Esophagus muscularis mucosa (tissue), 4 donors: ENCODE measurements around the gene STAT1.

Source experiments
- EP300 ChIP-seq: sonication (generic); formaldehyde crosslinking; IDR thresholded peaks from one replicate; pipeline ENCODE4 v1.6.1; 2017; ENCODE audit warnings: antibody characterized with exemption
- POLR2A ChIP-seq: fragments of 450-650 bp; IDR thresholded peaks from one replicate; pipeline ENCODE4 v1.6.1; 2017; ENCODE audit warnings: antibody characterized with exemption, moderate library complexity, mild to moderate bottlenecking, low read depth
- POLR2AphosphoS5 ChIP-seq, 2 donors: sonication (generic); formaldehyde crosslinking; IDR thresholded peaks; one replicate each; pipeline ENCODE4 v1.6.1; 2017; ENCODE audit warnings: antibody characterized with exemption in 2 of 2
- TF ChIP-seq, protein P1 (sequence below), 3 experiments: fragments of 200-600 bp in 2 of 3; fragments of 450-650 bp in 1 of 3; sonication (generic) in 2 of 3; IDR thresholded peaks; one replicate each; pipeline ENCODE4 v1.5.1; 2017 to 2019; ENCODE audit warnings: antibody characterized with exemption in 3 of 3, mild to moderate bottlenecking in 2 of 3, moderate library complexity in 1 of 3

GRCh38 chr2:191048073-191048472 is 34.1 kb upstream of the STAT1 start:
- TF ChIP-seq, protein P1, sequence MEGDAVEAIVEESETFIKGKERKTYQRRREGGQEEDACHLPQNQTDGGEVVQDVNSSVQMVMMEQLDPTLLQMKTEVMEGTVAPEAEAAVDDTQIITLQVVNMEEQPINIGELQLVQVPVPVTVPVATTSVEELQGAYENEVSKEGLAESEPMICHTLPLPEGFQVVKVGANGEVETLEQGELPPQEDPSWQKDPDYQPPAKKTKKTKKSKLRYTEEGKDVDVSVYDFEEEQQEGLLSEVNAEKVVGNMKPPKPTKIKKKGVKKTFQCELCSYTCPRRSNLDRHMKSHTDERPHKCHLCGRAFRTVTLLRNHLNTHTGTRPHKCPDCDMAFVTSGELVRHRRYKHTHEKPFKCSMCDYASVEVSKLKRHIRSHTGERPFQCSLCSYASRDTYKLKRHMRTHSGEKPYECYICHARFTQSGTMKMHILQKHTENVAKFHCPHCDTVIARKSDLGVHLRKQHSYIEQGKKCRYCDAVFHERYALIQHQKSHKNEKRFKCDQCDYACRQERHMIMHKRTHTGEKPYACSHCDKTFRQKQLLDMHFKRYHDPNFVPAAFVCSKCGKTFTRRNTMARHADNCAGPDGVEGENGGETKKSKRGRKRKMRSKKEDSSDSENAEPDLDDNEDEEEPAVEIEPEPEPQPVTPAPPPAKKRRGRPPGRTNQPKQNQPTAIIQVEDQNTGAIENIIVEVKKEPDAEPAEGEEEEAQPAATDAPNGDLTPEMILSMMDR (IDR thresholded peaks at IDR 0.05), result no peak
- TF ChIP-seq EP300 (no peak), POLR2A (no peak), POLR2AphosphoS5 (IDR thresholded peaks at IDR 0.05) (no peak)
